Activated T-helper 1 cell treated with Interleukin-2 at 50 U/mL for 16 hours (primary cell): Measurements from ENCODE around the gene CACNA1D.

Experiments
- DNase-seq: peaks from one replicate; pipeline ENCODE4 v3.0.0-alpha.2; 2020; ENCODE audit warnings: low read depth

Gene CACNA1D

DNA sequence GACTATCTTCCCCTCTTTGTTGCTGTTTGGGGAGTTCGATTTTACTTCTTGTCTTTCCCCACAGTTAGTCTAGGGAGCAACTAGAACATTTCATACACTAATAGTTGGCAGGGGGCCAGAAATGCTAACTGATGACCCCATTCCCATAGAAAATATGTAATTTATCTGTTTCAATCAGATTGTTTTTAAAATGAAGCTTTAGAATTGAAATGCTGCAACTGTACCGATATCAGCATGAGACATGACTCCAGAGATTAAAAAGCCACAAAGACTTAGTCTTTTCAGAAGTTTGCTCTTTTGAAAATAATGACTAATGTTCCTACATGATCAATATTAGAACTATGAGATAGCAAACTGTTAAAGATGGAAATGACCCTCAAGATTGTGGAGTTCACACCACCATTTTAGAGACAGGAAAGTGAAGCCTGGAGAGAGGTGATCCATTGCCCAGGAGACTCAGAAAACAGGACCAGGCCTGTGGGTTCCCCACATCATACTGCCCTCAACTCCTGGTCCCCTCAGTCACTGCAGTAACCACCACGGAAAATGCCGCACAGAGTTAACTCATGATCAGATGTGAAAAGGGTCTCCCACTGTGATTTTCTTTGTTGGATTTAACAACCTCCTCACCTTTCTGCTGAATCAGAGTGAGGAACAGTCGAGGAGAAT is 221.5 kb downstream of the CACNA1D start:
- DNase-seq: no peak

DNA sequence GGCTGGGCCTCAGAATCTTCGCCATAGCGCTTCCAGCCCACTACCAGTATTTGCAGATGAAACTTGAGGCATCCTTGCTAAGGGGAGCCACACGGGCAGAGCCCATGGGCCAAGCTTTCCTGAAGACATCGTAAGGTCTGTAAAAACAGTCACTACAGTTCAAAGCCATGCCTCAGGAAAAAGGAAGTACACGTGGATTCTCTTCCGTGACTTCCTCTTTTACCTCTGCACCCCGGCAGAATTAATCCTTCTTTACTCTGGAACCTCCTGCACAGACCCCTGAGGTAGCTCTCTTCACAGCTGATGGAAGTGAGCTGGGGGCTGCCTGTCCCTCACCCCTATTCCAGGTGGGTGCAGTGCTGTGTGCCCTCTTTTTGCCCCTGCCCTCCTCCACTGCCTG is 222.6 kb downstream of the CACNA1D start:
- no peak for DNase-seq

DNA sequence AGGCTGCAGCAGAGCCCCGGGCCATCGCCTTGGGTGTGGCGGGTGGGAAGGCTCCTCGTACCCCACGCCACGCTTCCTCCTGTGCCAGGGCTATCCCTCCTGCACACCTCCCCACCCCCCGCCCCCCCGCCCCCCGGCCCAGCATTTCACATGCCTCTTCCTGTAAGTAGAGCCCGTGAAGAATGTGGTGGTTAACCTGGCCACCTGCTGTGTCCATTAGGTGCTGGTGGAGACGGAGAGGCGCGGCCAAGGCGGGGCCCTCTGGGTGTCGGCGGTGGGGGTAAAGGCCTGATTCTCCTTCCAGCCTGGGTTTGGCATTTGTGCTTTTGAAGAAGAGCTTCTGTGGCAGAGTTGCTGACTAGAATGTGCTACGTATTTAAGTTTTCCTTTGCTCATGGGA is 224.1 kb downstream of the CACNA1D start:
- DNase-seq: no peak

DNA sequence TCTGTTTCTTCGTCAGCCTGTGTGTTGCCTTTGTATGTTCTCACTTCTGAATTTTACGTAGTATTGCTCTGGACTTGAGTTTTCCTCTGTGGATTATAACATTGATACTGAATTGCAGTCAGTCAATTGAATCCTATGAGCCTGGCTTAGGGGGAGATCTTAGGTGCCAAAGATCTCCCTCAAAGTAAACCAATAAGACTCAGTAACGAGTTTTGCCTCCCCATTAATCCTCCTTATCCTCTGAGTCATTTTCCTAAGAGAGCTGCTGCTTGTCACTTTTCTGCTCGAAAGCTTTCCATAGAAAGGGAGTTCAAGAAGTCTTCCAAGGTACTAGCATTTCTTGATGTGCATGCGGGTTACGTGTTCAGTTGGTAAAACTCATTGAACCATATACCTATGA is 225.4 kb downstream of the CACNA1D start:
- DNase-seq: no peak

DNA sequence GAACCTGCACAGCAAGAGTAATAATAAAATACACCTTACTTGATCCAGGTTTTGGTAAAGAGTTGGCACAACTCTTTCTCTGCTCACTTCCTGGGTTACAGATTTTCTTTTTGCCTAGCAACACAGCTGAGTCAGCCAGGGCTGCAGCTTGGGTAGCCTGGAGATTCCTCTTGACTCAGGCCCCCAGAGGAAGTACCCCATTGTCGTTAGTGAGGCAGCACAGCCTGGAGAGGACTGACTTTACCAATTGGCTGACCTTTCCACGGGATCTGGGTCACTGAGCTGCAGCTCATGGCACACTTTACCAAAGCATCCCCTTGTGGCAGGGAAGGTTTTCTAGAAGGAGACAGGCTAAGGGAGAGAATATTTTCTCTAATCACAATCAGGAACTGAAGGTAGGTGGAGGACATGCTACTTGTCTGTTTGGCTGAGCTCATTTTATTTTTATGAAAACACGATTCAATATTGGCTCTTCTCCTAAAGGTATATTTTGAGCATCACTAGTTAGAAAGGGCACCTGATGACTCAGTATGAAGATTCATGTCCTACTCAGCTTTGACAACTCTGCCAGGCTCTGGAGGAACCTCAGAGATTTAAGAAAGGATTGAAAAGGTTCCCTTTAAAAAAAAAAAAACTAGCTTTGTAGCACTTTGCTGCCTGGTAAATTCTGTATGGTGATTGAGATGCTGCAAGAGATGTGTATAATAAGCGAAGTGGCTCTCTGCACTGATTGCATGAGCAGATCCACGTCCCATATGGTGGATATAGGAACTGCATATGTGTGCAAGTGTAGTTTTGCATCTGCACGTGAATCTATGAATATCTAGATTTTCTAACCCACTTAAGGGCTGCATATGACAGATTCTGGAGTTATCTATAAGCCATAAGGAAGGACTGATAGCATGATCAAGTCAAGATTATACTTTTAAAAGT is 227.0 kb downstream of the CACNA1D start:
- no peak for DNase-seq

DNA sequence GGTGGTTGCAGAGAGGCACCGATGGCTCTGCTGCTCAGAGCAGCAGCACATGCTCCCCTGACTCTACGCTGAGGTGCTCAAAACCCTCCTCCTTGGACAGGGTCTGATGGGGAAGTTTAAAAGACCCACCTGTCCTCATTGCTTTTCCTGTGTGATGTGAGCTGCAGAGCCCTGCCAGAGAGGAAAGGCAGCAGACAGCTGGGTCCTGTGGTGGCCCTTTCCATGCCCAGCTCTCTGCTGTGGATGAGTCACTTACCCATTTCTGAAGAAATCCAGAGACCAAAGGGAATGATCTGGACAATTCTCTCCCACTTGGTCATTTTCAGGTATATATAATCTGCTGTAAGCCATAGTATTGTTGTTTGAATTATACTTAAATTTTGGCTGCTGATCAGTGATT is 230.2 kb downstream of the CACNA1D start:
- no peak for DNase-seq

DNA sequence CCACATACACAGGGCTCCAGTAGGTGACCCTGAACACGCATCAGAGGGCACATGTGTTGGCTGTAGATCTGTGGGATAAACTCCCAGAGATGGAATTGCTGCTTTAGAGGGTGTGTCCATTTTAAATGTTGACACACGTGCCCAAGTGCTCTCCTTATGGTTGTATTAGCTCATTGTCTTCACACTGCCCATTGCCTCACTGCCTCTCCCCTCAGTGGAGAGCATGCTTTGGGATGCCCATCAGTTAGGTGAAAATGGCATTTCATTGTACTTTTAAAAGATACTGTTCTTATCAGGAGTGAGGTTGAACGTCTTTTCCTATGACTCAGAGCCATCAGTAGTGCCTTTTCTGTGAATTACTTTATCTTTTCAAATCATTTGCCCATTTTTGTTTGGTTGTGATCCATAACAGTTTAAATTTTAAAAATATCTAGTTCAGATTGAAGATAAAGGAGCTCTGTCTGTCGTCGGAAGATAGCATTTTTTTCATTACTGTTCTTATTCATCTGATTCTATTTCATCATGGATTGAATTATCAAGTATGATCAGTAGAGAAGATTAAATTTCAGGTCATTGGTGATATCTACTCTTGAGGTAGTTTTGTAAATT is 231.1 kb downstream of the CACNA1D start:
- DNase-seq: no peak

DNA sequence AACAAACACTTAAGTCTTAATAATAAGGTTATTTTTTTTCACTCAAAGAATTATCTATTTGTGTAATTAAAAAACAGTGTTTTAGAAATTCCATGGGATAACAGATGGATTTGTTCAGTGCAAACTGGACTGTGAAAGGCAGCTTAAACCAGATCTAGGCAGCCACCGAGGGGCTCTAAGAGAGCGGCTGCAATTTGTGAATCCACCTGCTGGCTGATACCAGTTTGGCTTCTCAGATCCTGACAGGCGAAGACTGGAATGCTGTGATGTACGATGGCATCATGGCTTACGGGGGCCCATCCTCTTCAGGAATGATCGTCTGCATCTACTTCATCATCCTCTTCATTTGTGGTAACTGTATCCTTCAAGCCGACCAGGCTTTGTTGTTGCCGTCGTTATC is 232.2 kb downstream of the CACNA1D start:
- no peak for DNase-seq

DNA sequence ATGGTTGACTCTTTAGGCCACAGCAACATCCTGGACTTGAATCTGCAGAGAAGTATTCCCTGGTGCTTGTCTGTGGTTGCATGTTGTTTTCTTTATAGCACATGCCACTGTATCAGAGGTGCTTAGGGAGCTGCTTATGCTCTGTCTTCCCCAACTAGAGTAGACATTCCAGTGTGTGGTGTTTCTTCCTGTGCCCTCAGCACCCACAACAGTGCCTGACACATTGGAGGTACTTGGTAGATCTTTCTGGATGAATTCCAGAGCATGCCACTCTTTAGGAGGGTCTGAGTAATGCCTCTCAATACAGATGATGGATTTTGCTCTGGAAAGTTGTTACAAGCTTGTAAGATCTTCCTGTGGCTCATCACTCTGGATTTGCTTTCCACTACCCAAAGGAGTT is 234.2 kb downstream of the CACNA1D start:
- DNase-seq: no peak

DNA sequence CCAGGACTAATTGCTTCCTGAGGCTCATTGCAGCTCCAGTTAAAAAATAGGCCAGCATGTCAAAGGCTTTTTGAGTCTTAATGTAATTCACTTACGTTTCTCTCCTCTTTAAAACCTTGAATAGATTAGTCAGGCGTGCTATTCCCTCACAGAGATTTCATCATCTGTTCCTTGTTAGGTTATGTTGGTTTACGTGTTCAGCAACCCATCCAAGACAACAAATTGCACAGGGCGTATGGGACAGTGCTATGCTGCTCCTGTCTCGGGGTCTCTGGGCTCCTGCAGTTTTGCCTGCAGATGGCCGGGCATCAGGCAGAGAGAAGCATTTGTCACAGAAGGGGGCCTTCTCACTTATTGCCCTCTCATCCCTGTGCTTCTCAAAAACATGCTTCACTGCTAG is 234.7 kb downstream of the CACNA1D start:
- DNase-seq: no peak

DNA sequence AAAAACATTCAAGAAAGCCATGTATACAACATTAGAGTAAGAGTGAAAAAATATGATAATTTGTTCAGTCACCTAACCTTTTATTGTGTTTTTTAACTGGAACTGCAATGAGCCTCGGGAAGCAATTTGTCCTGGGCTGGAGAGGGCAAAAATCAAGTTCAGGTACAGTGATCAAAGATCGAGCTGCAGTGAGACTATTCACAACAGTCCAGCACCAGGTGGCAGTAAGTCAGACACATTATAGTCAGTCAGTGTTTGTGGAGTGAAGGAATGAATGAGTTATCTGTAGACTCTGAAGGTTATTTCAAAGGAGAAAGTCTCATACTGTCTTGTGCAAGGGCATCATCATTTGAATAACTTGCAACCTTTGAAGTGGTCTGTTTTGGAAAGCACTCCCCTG is 235.2 kb downstream of the CACNA1D start:
- DNase-seq: no peak

DNA sequence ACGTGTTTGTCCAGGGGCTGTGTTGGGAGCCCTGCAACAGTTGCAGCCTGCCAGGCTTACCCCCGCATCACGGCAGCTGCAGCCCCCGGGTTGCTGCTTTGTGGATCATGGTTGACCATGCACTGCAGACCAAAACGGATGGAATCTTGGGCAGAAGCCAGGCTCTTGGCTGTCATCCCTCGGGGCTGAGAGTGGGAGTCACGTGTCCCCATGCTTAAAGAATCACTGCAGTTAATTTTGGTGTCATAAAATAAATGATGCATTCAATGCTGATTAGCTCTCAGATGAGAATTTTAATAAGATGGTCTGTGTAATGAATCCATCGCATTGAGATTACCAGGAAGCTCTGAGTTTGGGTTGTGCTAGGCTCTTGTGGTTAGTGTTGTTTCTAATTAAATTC is 236.2 kb downstream of the CACNA1D start:
- no peak for DNase-seq

DNA sequence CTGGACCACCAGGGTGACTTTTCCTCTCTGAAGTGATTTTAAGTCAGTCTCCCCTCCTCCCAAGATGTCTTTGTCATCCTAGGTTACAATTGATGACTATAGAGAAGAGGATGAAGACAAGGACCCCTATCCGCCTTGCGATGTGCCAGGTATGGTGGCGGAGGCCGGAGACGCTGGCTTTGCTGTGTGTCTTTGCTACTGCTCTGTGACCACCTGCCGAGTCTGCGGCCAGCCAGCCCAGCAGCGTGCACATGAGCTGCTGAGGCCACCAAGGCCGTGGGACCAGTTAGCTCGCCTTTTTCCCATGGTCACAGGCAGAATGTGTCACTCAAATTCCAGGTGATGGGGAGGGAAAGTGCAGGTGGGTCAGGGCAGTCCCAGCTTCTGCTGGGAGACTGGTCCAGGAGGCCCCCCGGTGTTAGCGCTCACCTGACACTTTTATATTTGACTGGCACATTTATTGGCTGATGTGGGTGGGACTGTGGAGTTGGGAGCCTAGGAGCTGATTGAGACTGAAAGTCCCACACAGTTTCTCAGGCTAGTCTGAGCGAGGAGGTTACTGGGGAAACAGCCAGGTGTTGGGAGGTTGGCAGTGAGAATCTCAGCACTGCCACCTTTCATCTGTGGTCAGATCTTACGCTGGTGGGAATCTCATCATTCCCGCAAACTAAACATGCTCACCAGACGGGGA is 237.7 kb downstream of the CACNA1D start:
- DNase-seq: no peak

DNA sequence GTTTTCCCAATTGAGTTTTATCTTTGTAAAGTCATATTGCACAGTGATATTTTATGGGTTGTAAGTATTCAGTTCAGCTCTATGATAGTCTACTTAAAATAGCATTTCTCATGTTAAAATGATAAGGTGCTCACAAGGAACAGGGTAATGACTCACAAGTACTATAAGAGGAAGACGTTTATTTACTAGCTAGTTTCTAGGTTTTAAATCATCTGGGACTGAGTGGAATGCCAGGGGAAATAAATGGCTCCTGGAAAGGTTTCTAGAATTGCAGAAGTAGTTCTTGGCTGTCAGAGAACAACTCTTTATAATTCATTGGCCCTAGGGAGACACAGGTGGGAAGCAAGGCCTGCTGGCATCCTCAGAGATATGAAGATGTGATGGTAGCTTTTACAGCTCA is 239.0 kb downstream of the CACNA1D start:
- no peak for DNase-seq

DNA sequence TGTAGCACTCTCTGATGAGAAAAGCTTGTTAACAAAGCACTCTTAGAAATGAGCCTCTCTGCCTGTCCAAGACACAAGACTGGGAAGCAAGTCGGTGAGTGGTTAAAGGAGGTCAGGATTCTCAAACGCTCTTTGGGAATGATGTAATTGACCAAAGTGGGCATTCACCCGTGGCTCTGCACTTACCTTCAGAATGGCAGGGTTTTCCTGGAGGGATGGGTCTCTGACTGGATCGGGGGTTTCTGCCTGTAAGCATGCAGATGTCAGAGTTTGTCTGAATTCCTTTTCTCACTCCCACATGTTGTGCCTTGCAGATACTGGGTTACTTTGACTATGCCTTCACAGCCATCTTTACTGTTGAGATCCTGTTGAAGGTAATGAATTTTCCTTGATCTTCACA is 245.6 kb downstream of the CACNA1D start:
- DNase-seq: no peak

DNA sequence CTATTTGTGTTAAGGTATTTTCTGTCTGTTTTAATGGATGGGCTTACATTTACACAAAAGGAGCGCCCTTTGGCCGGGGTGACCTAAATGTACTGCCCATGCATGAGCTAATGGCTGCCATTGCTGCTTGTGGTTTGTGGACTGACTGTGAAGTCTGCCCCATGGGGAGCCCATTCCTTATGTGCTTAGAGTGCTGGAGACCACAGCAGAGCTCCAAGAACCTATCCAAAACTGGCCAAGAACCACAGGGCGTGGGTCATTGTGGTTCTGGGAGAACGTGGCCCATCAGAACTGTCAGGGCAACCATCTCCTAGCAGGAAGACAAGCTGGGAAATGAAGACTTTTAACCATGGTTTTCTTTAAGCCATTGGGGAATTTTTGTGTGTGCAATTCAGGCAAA is 246.5 kb downstream of the CACNA1D start:
- DNase-seq: no peak

DNA sequence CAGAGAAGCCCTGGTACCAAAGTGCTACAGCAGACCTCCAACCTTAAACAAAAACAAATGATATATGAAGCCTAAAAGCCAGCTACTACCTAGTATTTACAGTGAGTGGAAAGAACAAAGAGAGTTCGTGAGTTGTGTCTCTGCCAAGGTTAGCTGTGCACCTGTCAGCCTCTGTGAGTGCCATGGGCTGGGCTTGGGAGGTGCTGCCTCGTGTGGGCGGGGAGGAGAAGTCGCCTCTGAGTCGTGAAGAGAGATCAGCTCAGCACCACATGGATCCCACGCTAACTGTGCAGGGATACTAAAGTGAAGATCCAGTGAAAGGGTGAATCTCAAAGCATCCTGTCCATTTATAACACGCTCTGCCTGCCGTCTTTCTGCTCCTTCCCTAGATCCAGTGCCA is 249.9 kb downstream of the CACNA1D start:
- DNase-seq: no peak

DNA sequence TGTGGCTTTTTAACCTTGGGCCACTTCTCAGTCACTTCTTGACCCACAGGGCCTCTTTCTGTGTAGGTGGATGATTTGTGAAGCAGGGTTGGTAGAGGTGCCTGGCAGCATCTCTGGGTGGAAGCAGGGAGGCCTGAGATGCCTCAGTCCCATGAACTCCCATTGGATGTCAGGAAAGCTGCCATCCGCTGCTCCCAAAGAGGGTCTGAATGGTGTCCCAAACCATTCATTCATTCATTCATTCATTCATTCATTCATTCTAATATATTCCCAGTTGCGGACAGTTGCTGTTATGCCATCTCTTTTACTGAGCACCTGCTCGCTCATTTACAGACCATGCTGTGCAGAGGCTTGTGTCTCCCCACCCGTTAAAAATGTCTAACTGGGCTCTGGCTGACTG is 253.1 kb downstream of the CACNA1D start:
- no peak for DNase-seq

DNA sequence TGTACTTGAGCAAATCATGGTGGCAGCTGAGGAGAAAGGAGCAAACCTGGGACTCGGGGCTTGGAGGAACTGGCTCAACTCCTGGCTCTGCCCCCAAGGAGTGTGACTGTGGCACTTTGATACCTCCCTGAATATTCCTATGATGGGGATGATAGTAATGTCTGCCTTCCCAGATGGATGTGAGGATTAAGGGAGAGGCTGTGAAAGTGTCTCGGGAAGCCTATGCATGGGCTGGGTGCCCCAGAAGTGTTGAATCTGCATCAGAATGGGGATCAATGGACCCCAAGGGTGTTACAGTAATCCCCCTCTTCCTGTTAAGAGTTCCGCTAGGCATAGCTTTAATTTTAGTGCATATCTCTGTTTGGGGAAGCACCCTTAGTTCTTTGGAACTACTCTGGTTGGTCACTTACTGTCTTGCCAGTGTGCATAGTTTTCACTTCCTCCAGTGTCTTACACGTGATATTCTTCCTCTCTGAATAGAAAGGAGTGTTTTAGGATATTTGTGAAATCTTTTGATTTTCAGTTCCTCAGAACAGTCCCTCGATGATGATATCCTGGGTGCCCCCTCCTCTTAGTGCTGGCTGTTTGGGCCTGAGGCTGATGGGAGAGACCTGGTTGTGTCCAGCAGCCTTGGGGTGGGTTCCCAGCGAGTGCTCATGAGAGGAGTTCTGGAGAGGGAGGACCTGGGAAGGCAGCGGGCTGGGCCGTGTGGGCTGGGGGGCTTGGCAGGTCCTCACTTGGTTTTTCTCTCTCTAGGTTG is 254.3 kb downstream of the CACNA1D start:
- DNase-seq: no peak

DNA sequence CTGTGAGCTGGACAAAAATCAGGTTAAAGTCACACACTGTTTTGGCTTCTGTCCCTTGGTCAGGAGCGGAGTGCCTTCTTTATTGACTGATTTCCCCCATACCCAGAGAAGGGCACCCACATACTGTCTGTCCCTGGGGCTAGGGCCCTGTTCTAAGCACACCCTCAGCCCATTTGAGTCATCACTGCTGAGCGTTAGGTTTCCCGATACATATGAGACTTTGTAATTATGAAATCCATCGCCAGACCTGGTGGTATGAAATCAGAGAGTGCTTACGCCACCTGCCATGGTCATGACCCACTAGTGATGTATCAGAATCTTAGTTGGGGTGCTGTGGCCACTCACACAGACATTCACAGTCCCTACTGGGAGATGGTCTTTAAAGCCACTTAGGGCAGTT is 255.0 kb downstream of the CACNA1D start:
- no peak for DNase-seq

DNA sequence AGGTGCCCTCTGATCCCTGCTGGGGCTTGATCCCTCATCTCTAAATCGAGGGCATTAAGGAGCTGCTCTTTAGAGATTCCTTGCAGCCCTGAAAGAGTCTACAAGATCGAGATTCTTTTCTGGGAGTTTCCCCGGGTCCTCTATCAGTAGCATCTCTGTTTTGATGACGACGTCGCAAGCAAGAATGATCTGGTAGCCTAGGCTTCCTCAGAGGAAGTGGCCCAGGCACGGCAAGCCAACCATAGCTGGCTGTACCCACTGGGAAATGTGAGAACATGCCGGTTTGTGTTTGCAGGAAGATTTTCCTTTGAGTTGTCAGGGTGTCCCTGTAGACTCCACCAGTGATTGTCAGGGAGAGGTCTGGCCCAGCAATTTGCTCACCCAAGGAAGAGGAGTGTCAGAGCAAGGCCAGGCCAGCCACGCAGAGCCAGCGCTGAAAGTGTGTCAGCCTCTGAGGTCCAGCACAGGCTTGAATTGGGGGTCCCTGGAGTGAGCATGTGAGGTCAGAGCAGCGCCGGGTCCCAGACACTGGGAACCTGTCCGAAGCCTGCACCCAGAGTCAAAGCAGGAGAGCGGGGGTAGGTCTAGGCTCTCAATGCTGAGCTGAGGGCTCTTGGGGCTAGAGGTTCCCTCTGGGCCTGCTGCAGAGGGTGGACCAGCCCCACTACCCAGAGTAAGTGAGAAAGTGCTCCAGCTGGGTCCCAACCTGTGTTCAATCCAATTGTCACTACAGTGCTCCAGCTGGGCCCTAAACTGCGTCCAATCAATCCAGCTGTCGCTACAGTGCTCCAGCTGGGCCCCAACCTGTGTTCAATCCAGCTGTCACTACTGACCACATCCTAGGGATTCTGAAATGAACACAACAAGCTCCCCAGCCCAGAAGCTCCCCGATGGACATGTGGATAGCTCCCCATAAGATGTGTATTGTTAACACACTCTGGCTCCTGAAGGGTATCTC is 256.1 kb downstream of the CACNA1D start:
- DNase-seq: no peak
